Activated CD8-positive, alpha-beta T cell treated with anti-CD3 and anti-CD28 coated beads, Interleukin-2, amount 10 ng/mL, durations not matched to agents 7 days and 5 days (primary cell): Measurements from ENCODE around the gene CCS. TPM values are rescaled to one million over a fixed set of nuclear protein-coding genes. Genes with fewer than 3 reads are reported as not detected.

Experiments used
- ATAC-seq: fragments of 150-1000 bp; cut with Tn5 transposase; one replicate; pipeline ENCODE4 v1.10.0; 2021; ENCODE audit warnings: moderate library complexity
- CTCF ChIA-PET: fragments of 350-600 bp; sonication (Branson Sonifier 250); formaldehyde crosslinking; loops from one replicate; lab custom pipeline; 2021; ENCODE audit warnings: antibody characterized with exemption; lab: Charles Lee
- POLR2A ChIA-PET: fragments of 350-600 bp; sonication (Branson Sonifier 250); formaldehyde crosslinking; loops from one replicate; lab custom pipeline; 2021; ENCODE audit warnings: antibody characterized with exemption; lab: Charles Lee
- DNase-seq: peaks from one replicate; pipeline ENCODE4 v3.0.0-alpha.2; 2020
- H3K27ac Mint-ChIP-seq: one replicate; pipeline ENCODE4 v1.8.0; 2021; ENCODE audit warnings: mild to moderate bottlenecking, mixed read lengths
- H3K27me3 Mint-ChIP-seq: one replicate; pipeline ENCODE4 v1.8.0; 2021; ENCODE audit warnings: low read depth, mixed read lengths
- H3K36me3 Mint-ChIP-seq: one replicate; pipeline ENCODE4 v1.8.0; 2021; ENCODE audit warnings: low read depth, mixed read lengths
- H3K4me1 Mint-ChIP-seq: one replicate; pipeline ENCODE4 v1.8.0; 2021; ENCODE audit warnings: low read depth, mixed read lengths
- H3K4me3 Mint-ChIP-seq: one replicate; pipeline ENCODE4 v1.8.0; 2021; ENCODE audit warnings: mild to moderate bottlenecking, mixed read lengths
- H3K9me3 Mint-ChIP-seq: one replicate; pipeline ENCODE4 v1.8.0; 2022; ENCODE audit warnings: mixed read lengths; ENCODE audit not compliant: insufficient read depth
- total RNA-seq, 2 experiments: library from RNA; stranded (reverse); gene quantifications; one replicate each; pipeline ENCODE4 v1.2.3, GENCODE V29; 2021

Gene CCS
- total RNA-seq, 2 experiments from 2014 or later: 29.3 to 32.5 TPM

DNA sequence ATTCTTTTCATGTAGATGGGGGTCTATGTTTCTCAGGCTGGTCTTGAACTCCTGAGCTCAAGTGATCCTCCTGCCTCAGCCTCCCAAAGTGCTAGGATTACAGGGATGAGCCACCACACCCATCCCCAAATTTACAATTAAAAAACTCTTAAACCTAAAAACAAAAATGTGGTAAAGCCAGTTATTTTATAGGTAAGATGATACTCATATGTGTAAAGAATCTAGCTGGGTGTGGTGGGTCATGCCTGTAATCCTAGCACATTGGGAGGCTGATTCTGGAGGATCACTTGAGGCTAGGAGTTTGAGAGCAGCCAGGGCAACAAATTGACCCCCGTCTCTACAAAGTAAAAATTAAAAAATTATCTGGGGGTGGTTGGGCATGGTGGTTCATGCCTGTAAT lies 19.5 kb downstream of the CCS start:
- ChIA-PET POLR2A (interaction anchor here (0.6 to 0.7 kb wide), 2 partner anchors 28 to 267 kb away, joined by 3 to 4 read pairs; no protein-coding TSS in a partner anchor), CTCF (interaction anchor here (1.3 to 2.4 kb wide), 2 partner anchors 20 to 146 kb away, joined by 3 to 8 read pairs; partner anchors contain the start of genes CCDC87 and CCS)
- Mint-ChIP-seq H3K27me3 (no peaks in the 10 kb centered on the region), H3K36me3 (peaks cover 21% of the 10 kb centered on the region), H3K4me3 (no peak overlapping the region), H3K9me3 (no peaks in the 10 kb centered on the region), H3K27ac (no peak overlapping the region), H3K4me1 (peaks cover 22% of the 10 kb centered on the region)
- ATAC-seq (no peak), DNase-seq (no peak)

DNA sequence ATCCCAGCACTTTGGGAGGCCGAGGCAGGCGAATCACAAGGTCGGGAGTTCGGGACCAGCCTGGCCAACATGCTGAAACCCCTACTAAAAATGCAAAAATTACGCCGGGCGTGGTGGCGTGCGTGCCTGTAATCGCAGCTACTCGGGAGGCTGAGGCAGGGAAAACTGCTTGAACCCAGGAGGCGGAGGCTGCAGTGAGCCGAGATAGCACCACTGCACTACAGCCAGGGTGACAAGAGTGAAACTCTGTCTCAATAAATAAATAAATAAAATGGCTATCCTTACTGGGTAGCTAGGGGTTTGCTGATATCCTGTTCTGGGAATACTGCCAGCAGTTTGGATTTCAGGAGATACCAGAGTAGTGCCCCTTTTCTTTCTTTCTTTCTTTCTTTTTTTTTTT lies 21.1 kb downstream of the CCS start:
- CTCF ChIA-PET: interaction anchor here (1.3 to 2.4 kb wide), 3 partner anchors 22 to 148 kb away, joined by 3 to 8 read pairs (median 3); partner anchors contain the start of genes CCDC87, CCS and RBM4
- ATAC-seq: no peak
- H3K27me3 Mint-ChIP-seq: no peaks in the 10 kb centered on the region
- no peaks in the 10 kb centered on the region for H3K9me3 Mint-ChIP-seq
- peaks cover 31% of the 10 kb centered on the region for H3K4me1 Mint-ChIP-seq
- POLR2A ChIA-PET: interaction anchor here (4.7 kb wide), 1 partner anchor 25 kb away, joined by 78 read pairs; the partner anchor contains the start of gene RBM4
- peaks cover 33% of the 10 kb centered on the region for H3K36me3 Mint-ChIP-seq
- no peak overlapping the region for H3K4me3 Mint-ChIP-seq
- H3K27ac Mint-ChIP-seq: no peak overlapping the region
- DNase-seq: no peak

DNA sequence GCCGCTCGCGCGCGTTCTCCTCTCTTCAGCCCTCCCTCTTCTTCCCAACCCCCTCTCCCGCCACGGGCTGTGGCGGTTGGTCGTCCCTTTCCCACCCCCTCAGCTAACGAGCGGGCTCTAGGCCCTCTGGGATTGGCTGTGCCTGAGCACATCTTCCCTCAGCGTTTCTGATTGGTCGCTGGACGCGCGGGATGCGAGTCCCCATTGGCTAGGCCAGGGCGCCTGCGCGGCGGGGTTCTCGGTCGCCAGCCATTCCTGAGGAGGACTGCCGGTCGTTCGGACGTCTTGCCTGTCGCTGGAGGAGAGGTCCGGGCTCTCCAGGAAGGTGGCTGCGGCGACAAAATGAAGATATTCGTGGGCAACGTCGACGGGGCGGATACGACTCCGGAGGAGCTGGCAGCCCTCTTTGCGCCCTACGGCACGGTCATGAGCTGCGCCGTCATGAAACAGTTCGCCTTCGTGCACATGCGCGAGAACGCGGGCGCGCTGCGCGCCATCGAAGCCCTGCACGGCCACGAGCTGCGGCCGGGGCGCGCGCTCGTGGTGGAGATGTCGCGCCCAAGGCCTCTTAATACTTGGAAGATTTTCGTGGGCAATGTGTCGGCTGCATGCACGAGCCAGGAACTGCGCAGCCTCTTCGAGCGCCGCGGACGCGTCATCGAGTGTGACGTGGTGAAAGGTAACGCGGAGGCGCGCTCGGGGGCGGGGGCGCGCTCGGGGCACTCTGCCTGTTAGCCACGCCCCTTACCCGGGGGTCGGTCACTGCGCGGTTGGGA lies 23.6 kb downstream of the CCS start, which contains the start of gene RBM14:
Gene RBM14 (plus strand): TSS at position 252 of the 776 bp plus-strand sequence. CDS start 91 bp downstream, at position 343.
- POLR2A ChIA-PET: interaction anchor here (0.6 to 4.7 kb wide), 26 partner anchors 8 to 532 kb away, joined by 3 to 78 read pairs (median 3); partner anchors contain the start of genes CCDC87, CCS, MRPL11 and RBM4
- Mint-ChIP-seq H3K4me3 (peak within 1 kb of the TSS; percentile 98), H3K27me3 (no peaks in the 10 kb centered on the region), H3K36me3 (peaks cover 50% of the 10 kb centered on the region), H3K9me3 (no peaks in the 10 kb centered on the region), H3K4me1 (peaks cover 36% of the 10 kb centered on the region), H3K27ac (peak within 1 kb of the TSS; percentile 99)
- peak; percentile 92 for ATAC-seq
- DNase-seq: peak; percentile 99
- CTCF ChIA-PET: interaction anchor here (0.7 to 3.6 kb wide), 7 partner anchors 14 to 137 kb away, joined by 4 to 28 read pairs (median 13); partner anchors contain the start of genes CCDC87, CCS, DPP3 and RBM4

DNA sequence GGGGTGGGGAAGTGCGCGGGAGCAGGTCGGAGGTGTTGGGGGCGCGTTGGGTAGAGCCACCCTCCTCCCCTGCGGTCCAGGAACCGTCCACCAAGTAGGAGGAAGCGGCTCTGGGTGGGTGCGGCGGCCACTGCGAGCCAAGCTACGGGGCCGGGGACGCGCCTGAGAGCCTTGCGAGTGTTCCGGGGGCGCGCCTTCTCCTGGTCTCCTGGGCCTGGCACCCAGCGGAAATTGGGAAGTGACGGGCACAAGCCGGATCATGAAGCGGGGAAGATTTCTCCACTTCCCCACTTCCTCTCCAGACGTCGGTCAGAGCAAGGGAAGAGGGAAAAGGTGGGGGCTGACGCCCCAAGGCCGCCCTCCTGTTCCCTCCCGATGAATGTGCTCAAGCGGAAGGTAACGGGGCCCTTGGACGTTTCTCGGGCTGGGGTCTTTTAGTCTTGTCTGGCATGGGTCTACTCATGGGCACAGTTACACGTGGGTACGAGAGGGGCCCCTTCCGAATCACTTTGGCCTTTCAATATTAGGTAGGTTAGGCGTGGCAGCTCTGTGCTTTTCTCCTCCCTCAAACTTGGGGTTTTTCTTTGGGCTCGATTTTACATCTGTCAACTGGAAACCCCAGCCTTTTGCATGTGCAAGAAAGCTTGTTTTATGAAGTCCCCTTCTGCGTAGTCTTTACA lies 24.3 kb downstream of the CCS start:
- Mint-ChIP-seq H3K36me3 (peaks cover 56% of the 10 kb centered on the region), H3K27ac (peak overlapping the region; percentile 99)
- no peak for DNase-seq

DNA sequence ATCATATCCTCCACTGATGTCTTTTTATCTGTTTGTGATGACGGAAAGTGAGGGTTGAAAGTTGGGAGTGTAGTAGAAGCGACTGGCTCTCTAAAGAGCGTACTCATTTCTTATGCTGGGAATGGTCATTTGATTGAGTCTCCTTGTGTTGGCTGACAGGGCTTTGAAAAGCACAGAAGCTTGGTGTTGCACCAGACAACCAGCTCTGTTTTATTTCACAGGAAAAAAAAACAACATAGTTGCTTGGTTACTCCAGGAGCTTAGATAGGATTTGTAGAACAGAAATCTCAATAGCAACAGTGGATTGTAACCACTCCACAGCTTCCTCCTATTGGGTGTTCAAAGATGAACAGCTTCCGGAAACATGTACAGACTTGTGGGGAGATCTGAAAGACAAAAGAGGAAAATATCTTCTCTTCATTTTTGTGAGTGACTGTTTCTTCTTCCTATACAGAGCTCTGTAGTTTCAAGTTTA lies 26.1 kb downstream of the CCS start:
- DNase-seq (peak; percentile 53), ATAC-seq (peak; percentile 45)
- Mint-ChIP-seq H3K4me3 (peak overlapping the region; percentile 98), H3K4me1 (peaks cover 57% of the 10 kb centered on the region), H3K36me3 (peaks cover 74% of the 10 kb centered on the region), H3K27me3 (no peaks in the 10 kb centered on the region), H3K27ac (peak overlapping the region; percentile 99), H3K9me3 (no peaks in the 10 kb centered on the region)
- POLR2A ChIA-PET: interaction anchor here (0.6 to 2.3 kb wide), 10 partner anchors 9 to 224 kb away, joined by 3 to 20 read pairs (median 4); partner anchors contain the start of genes CCDC87, RBM4, RBM4B and RCE1
- CTCF ChIA-PET: interaction anchor here (0.6 to 3.6 kb wide), 12 partner anchors 9 to 551 kb away, joined by 3 to 28 read pairs (median 4); partner anchors contain the start of genes CCDC87, CCS, RBM4 and RBM4B

More for the DNA sequence above, 24.3 kb downstream of the CCS start:
- Mint-ChIP-seq H3K4me3 (peak overlapping the region; percentile 98), H3K9me3 (no peaks in the 10 kb centered on the region), H3K4me1 (peaks cover 42% of the 10 kb centered on the region), H3K27me3 (no peaks in the 10 kb centered on the region)
- CTCF ChIA-PET: interaction anchor here (0.7 to 3.6 kb wide), 9 partner anchors 13 to 231 kb away, joined by 4 to 28 read pairs (median 7); partner anchors contain the start of genes CCDC87, CCS, DPP3 and RBM4
- ATAC-seq: peak; percentile 28
- POLR2A ChIA-PET: interaction anchor here (0.6 to 4.7 kb wide), 24 partner anchors 7 to 532 kb away, joined by 3 to 78 read pairs (median 3); partner anchors contain the start of genes CCDC87, CCS, MRPL11 and RBM4

DNA sequence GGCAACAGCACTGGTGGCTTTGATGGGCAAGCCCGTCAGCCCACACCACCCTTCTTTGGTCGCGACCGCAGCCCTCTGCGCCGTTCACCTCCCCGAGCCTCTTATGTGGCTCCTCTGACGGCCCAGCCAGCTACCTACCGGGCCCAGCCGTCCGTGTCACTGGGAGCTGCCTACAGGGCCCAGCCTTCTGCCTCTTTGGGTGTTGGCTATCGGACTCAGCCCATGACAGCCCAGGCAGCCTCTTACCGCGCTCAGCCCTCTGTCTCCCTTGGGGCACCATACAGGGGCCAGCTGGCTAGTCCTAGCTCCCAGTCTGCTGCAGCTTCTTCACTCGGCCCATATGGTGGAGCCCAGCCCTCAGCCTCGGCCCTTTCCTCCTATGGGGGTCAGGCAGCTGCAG lies 31.5 kb downstream of the CCS start:
- Mint-ChIP-seq H3K4me1 (peaks cover 50% of the 10 kb centered on the region), H3K4me3 (no peak overlapping the region), H3K27me3 (no peaks in the 10 kb centered on the region), H3K36me3 (peaks cover 87% of the 10 kb centered on the region), H3K9me3 (no peaks in the 10 kb centered on the region), H3K27ac (no peak overlapping the region)
- no peak for DNase-seq
- ATAC-seq: peak; percentile 3
- POLR2A ChIA-PET: interaction anchor here (1.3 to 4.0 kb wide), 5 partner anchors 8 to 45 kb away, joined by 3 to 33 read pairs (median 6); partner anchors contain the start of genes RBM14 and RBM4
- CTCF ChIA-PET: interaction anchor here (0.7 to 4.0 kb wide), 2 partner anchors 14 to 53 kb away, joined by 4 to 16 read pairs; partner anchors contain the start of genes RBM4 and RBM4B

DNA sequence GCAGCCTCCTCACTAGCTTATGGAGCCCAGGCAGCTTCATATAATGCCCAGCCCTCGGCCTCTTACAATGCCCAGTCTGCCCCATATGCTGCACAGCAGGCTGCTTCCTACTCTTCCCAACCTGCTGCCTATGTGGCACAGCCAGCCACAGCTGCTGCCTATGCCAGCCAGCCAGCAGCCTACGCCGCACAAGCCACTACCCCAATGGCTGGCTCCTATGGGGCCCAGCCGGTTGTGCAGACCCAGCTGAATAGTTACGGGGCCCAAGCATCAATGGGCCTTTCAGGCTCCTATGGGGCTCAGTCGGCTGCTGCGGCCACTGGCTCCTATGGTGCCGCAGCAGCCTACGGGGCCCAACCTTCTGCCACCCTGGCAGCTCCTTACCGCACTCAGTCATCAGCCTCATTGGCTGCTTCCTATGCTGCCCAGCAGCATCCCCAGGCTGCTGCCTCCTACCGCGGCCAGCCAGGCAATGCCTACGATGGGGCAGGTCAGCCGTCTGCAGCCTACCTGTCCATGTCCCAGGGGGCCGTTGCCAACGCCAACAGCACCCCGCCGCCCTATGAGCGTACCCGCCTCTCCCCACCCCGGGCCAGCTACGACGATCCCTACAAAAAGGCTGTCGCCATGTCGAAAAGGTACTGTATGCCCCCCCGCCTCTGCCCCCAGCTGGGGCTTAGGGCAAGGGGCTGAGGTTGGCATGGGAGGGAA lies 32.2 kb downstream of the CCS start:
- no peaks in the 10 kb centered on the region for H3K9me3 Mint-ChIP-seq
- DNase-seq: no peak
- peaks cover 89% of the 10 kb centered on the region for H3K36me3 Mint-ChIP-seq
- peaks cover 47% of the 10 kb centered on the region for H3K4me1 Mint-ChIP-seq
- CTCF ChIA-PET: no interaction called here
- no peak overlapping the region for H3K4me3 Mint-ChIP-seq
- no peak overlapping the region for H3K27ac Mint-ChIP-seq
- POLR2A ChIA-PET: interaction anchor here (1.1 to 4.0 kb wide), 6 partner anchors 9 to 46 kb away, joined by 3 to 33 read pairs (median 6); partner anchors contain the start of genes RBM14 and RBM4
- ATAC-seq: no peak
- no peaks in the 10 kb centered on the region for H3K27me3 Mint-ChIP-seq

DNA sequence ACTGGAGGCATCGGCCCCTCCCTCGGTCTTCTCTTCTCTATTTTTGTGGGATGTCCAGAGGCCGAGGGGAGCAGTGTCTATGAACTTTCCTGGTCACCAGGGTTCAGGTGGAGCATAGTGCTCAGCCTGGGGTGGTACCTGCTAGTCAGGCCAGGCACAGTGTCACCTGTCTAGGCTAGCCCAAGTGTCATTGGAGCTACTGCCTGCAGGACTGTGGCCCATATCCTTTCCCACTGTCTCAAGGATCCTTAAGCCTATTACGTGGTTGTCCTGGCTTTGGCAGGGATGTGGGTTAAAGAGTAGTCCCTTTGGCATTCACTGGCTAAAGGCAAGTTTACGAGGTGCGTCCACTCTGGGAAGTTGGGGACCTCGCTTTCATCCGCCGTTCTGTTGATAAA lies 32.8 kb downstream of the CCS start:
- Mint-ChIP-seq H3K27ac (no peak overlapping the region), H3K4me1 (peaks cover 44% of the 10 kb centered on the region), H3K4me3 (no peak overlapping the region), H3K36me3 (peaks cover 87% of the 10 kb centered on the region), H3K27me3 (no peaks in the 10 kb centered on the region), H3K9me3 (no peaks in the 10 kb centered on the region)
- DNase-seq: no peak
- CTCF ChIA-PET: no interaction called here
- ATAC-seq: no peak
- POLR2A ChIA-PET: interaction anchor here (1.1 to 4.0 kb wide), 4 partner anchors 8 to 46 kb away, joined by 3 to 33 read pairs (median 11); partner anchors contain the start of gene RBM4

DNA sequence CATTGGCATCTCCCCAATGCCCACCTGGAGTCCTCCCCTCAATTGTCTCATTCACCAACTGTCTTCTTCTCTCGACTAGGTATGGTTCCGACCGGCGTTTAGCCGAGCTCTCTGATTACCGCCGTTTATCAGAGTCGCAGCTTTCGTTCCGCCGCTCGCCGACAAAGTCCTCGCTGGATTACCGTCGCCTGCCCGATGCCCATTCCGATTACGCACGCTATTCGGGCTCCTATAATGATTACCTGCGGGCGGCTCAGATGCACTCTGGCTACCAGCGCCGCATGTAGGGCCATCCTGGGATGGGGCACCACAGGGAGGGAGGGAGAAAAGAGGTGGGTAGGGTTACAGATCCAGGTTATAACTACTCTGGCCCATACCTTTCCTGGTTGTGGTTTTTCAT lies 33.4 kb downstream of the CCS start:
- ATAC-seq (no peak), DNase-seq (no peak)
- no peaks in the 10 kb centered on the region for H3K9me3 Mint-ChIP-seq
- H3K27ac Mint-ChIP-seq: no peak overlapping the region
- CTCF ChIA-PET: no interaction called here
- H3K4me3 Mint-ChIP-seq: no peak overlapping the region
- peaks cover 83% of the 10 kb centered on the region for H3K36me3 Mint-ChIP-seq
- POLR2A ChIA-PET: interaction anchor here (1.1 to 4.6 kb wide), 3 partner anchors 10 to 20 kb away, joined by 3 to 21 read pairs (median 5); partner anchors contain the start of genes RBM14 and RBM4
- H3K27me3 Mint-ChIP-seq: no peaks in the 10 kb centered on the region
- peaks cover 38% of the 10 kb centered on the region for H3K4me1 Mint-ChIP-seq

DNA sequence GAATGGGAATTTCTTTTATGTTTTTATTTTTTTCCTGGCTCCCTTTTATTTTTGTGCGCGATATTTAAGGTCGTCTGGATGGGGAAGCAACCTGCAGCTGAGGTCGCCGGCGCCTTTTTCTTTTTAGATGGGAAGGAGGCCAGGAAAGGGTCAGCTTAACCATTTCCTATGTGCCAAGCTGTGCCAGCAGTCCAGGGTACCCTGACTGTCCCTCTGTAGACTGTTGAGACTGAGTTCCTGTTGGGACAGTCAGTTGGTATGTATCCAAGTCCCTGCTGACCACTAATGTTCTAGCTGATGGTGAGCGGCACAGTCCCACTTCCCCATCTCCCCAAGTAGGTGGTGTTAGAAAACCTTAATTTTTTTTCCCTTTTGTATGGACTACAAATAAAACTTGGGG lies 33.9 kb downstream of the CCS start:
- H3K27ac Mint-ChIP-seq: no peak overlapping the region
- H3K9me3 Mint-ChIP-seq: no peaks in the 10 kb centered on the region
- no peaks in the 10 kb centered on the region for H3K27me3 Mint-ChIP-seq
- H3K4me3 Mint-ChIP-seq: no peak overlapping the region
- peaks cover 82% of the 10 kb centered on the region for H3K36me3 Mint-ChIP-seq
- ChIA-PET CTCF (interaction anchor here (0.6 to 1.7 kb wide), 3 partner anchors 11 to 261 kb away, joined by 3 read pairs; partner anchors contain the start of genes RBM4 and RBM4B), POLR2A (interaction anchor here (1.4 to 4.6 kb wide), 2 partner anchors 10 to 11 kb away, joined by 5 to 21 read pairs; partner anchors contain the start of genes RBM14 and RBM4)
- DNase-seq (no peak), ATAC-seq (no peak)
- H3K4me1 Mint-ChIP-seq: peaks cover 36% of the 10 kb centered on the region
